ENCODE results near the gene TLR10.

- TF ChIP-seq FOXK2 (IDR thresholded peaks at IDR 0.05) (no peak), TARDBP (IDR thresholded peaks at IDR 0.05) (no peak), SUZ12 (IDR thresholded peaks at IDR 0.05) (no peak), FOXM1 (IDR thresholded peaks at IDR 0.05; ENCODE audit: borderline replicate concordance) (no peak), PKNOX1 (IDR thresholded peaks at IDR 0.05) (no peak), BHLHE40 (IDR thresholded peaks at IDR 0.05; ENCODE audit: borderline replicate concordance) (no peak), FOXA1 (IDR thresholded peaks at IDR 0.05) (no peak), ELF4 (IDR thresholded peaks at IDR 0.05) (no peak), ARNT (IDR thresholded peaks at IDR 0.05) (no peak), SP1 (IDR thresholded peaks at IDR 0.05) (no peak), L3MBTL2 (conservative IDR thresholded peaks at IDR 0.05) (no peak), ZNF384 (IDR thresholded peaks at IDR 0.05) (no peak), NFRKB (IDR thresholded peaks at IDR 0.05) (no peak)
Measured at GRCh38 chr4:38832206-38832605, 49.4 kb upstream of the TLR10 start.

Measured in HEK293T (cell line).